GM13976 (cell line): ENCODE measurements around the gene OTOR.

Experiments
- DNase-seq: peaks from one replicate; pipeline ENCODE4 v3.0.0; 2012; ENCODE audit warnings: low spot score
- in situ Hi-C: fragments of 300-500 bp; cut with MboI; formaldehyde crosslinking; loops from one replicate; pipeline ENCODE4 v1.12.0; 2022; ENCODE audit warnings: low sequenced_read_pairs, mixed read lengths, inconsistent platforms; ENCODE audit not compliant: unreplicated experiment
- TF ChIP-seq, protein P1 (sequence below): IDR thresholded peaks from 2 replicates; pipeline ENCODE4 v1.5.1; 2012; ENCODE audit warnings: borderline replicate concordance, mild to moderate bottlenecking; ENCODE audit not compliant: insufficient read depth; ENCODE audit errors: extremely low read depth, missing control alignments, control extremely low read depth

Gene OTOR, protein sequence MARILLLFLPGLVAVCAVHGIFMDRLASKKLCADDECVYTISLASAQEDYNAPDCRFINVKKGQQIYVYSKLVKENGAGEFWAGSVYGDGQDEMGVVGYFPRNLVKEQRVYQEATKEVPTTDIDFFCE

GRCh38 chr20:16748308-16748900, at the start of gene OTOR:
TSS of gene OTOR (plus strand) at chr20:16748358. CDS start at chr20:16748402, 44 bp downstream.
- TF ChIP-seq, protein P1, sequence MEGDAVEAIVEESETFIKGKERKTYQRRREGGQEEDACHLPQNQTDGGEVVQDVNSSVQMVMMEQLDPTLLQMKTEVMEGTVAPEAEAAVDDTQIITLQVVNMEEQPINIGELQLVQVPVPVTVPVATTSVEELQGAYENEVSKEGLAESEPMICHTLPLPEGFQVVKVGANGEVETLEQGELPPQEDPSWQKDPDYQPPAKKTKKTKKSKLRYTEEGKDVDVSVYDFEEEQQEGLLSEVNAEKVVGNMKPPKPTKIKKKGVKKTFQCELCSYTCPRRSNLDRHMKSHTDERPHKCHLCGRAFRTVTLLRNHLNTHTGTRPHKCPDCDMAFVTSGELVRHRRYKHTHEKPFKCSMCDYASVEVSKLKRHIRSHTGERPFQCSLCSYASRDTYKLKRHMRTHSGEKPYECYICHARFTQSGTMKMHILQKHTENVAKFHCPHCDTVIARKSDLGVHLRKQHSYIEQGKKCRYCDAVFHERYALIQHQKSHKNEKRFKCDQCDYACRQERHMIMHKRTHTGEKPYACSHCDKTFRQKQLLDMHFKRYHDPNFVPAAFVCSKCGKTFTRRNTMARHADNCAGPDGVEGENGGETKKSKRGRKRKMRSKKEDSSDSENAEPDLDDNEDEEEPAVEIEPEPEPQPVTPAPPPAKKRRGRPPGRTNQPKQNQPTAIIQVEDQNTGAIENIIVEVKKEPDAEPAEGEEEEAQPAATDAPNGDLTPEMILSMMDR, result no peak
- no peak for DNase-seq
- in situ Hi-C loops, result no loop called here

DNA sequence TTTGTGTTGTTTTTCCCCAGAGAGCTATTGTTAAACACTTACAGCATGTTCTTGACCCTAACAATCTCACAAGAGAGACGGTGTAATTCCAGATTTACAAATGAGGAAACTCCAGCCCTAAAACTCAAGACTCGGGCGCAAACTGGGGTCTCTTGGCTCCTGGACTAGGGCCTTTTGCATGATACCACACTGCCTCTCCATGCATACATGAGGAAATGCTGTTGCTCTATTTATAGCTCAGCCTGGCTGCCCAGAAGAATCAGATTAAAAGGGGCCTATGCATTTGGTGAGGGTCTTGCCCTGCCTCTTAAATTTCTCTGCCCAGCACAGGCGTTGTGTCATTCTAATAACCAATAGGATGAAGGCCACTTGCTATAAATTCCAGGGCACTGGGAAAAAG, 48.9 kb upstream of the OTOR start:
- in situ Hi-C loops, result no loop called here
- DNase-seq, result no peak
- TF ChIP-seq, protein P1, result no peak

DNA sequence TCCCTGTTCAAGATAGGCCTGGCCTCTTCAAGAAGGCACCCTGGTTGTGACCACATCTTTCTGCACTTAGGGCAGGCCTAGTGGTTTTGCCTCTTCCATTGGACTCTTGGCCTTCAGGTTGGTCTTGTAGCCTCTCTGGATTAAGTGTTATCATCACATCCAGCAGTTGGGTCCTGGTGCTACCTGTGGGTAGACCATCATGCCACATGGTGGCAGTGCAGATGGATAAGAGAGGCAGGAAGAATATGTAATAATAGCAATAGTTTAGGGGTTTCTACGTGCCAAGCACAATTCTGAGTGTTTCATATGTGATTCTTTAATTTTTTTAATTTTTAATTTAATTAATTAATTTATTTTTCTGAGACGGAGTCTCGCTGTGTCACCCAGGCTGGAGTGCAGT, 46.9 kb upstream of the OTOR start:
- TF ChIP-seq, protein P1, result peak; percentile 43
- in situ Hi-C loops, result no loop called here
- DNase-seq, result no peak

- in situ Hi-C loops, result no loop called here
- no peak for DNase-seq
- TF ChIP-seq, protein P1, result no peak
Observed at GRCh38 chr20:16703570-16703969, 44.6 kb upstream of the OTOR start.

GRCh38 chr20:16707674-16708073, 40.5 kb upstream of the OTOR start:
- in situ Hi-C loops, result no loop called here
- DNase-seq, result peak; percentile 26
- TF ChIP-seq, protein P1, result no peak

DNA sequence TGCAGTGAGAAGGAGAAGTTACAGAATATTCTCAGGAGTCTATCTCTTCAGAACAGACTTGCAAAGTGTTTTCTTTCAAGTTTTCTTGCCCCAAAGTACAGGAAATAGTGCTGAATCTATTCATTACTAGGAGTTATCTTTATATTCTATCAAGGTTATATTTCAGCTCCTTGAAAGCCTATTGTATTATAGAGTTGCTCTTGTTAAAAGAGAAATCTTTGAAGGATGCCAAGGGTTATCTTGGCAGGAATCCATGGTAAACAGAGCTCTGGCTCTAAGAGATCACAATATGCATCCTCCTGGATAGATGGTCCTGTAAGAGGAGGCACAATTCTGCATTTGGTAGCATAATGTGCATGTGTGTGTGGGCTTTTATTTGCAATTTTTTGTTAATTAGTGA, 39.6 kb upstream of the OTOR start:
- TF ChIP-seq, protein P1, result no peak
- in situ Hi-C loops, result no loop called here
- DNase-seq, result no peak
